ENCODE measurements around the gene PTPRCAP. TPM values are rescaled to one million over a fixed set of nuclear protein-coding genes. Genes with fewer than 3 reads are reported as not detected.

PTPRCAP gene
- total RNA-seq, 1 experiment from 2014 or later: 1.7 TPM

GRCh38 chr11:67397986-67398660 is 39.4 kb downstream of the PTPRCAP start:
- Histone ChIP-seq H3K4me1 (ENCODE audit: insufficient read depth, low read length) (peaks cover 2% of the 10 kb centered on the region; the same call in 1 of the 2 replicates), H3K14ac (ENCODE audit: insufficient read depth, low read length) (no peak overlapping the region), H2BK5ac (ENCODE audit: insufficient read length, low read length) (no peak overlapping the region), H2BK120ac (ENCODE audit: low read depth, low read length, poor library complexity, severe bottlenecking) (no peak overlapping the region), H3K79me1 (ENCODE audit: insufficient read depth, low read depth, low read length, poor library complexity, severe bottlenecking) (peaks cover 3% of the 10 kb centered on the region), H3K56ac (ENCODE audit: insufficient read length, low read depth, low read length) (no peak overlapping the region), H3K23ac (ENCODE audit: insufficient read length, low read depth, low read length) (no peak overlapping the region), H4K91ac (ENCODE audit: insufficient read length, low read depth, low read length) (no peak overlapping the region), H3K9ac (ENCODE audit: extremely low read depth, insufficient read length, low read length) (no peak overlapping the region), H3K27ac (ENCODE audit: insufficient read length, low read depth, low read length) (no peak overlapping the region), H2BK15ac (ENCODE audit: low read depth, low read length) (no peak overlapping the region), H2BK20ac (ENCODE audit: low read depth, low read length, poor library complexity, severe bottlenecking) (no peak overlapping the region), H2AFZ (ENCODE audit: low read length) (no peak overlapping the region), H3K4me2 (ENCODE audit: insufficient read depth, insufficient read length, low read length) (no peak overlapping the region), H2BK12ac (ENCODE audit: insufficient read length, low read depth, low read length) (no peak overlapping the region), H4K20me1 (ENCODE audit: control insufficient read depth, insufficient read depth, insufficient read length) (no peaks in the 10 kb centered on the region), H3K18ac (ENCODE audit: insufficient read length, low read depth, low read length) (no peak overlapping the region), H4K8ac (replicated peaks; ENCODE audit: insufficient read length, low read depth, low read length) (no peak overlapping the region), H3T11ph (ENCODE audit: low read length) (no peak overlapping the region), H2AK5ac (ENCODE audit: insufficient read length, low read length) (no peak overlapping the region), H3K9me3 (ENCODE audit: control insufficient read depth, low read depth, low read length) (no peaks in the 10 kb centered on the region), H3K23me2 (ENCODE audit: insufficient read length, low read depth, low read length, poor library complexity, severe bottlenecking) (peaks cover 5% of the 10 kb centered on the region), H3K4ac (ENCODE audit: low read depth, low read length) (no peak overlapping the region), H3K79me2 (ENCODE audit: insufficient read depth, low read length) (peaks cover 4% of the 10 kb centered on the region; the same call in 1 of the 2 replicates), H3K27me3 (ENCODE audit: insufficient read depth, low read length) (no peaks in the 10 kb centered on the region), H4K5ac (ENCODE audit: insufficient read length, low read depth, low read length) (no peak overlapping the region)
- H3K27me3 Mint-ChIP-seq (ENCODE audit: low read depth): no peaks in the 10 kb centered on the region
- DNase-seq: no peak
- H3K9me3 Mint-ChIP-seq: no peaks in the 10 kb centered on the region; a peak in 1 of 5 replicates
- WGBS (ENCODE audit: extremely low coverage, insufficient read length, low lambda C conversion rate): no CpG with 5 or more reads among the region's 24 CpGs
- H3K4me3 Mint-ChIP-seq: peak overlapping the region in 1 of 2 experiments; percentile 14; a peak in 2 of 5 replicates
- H3K4me1 Mint-ChIP-seq: peaks cover 16 to 18% of the 10 kb centered on the region in 2 experiments
- peaks cover 17 to 55% (median 51%) of the 10 kb centered on the region in 3 experiments for H3K36me3 Mint-ChIP-seq (ENCODE audit: insufficient read depth in 1 of 3, low read depth in 3 of 3)
- peak overlapping the region; percentile 55 to 87 (median 75); a peak in 3 of 7 replicates for H3K27ac Mint-ChIP-seq
- TF ChIP-seq, protein P1, sequence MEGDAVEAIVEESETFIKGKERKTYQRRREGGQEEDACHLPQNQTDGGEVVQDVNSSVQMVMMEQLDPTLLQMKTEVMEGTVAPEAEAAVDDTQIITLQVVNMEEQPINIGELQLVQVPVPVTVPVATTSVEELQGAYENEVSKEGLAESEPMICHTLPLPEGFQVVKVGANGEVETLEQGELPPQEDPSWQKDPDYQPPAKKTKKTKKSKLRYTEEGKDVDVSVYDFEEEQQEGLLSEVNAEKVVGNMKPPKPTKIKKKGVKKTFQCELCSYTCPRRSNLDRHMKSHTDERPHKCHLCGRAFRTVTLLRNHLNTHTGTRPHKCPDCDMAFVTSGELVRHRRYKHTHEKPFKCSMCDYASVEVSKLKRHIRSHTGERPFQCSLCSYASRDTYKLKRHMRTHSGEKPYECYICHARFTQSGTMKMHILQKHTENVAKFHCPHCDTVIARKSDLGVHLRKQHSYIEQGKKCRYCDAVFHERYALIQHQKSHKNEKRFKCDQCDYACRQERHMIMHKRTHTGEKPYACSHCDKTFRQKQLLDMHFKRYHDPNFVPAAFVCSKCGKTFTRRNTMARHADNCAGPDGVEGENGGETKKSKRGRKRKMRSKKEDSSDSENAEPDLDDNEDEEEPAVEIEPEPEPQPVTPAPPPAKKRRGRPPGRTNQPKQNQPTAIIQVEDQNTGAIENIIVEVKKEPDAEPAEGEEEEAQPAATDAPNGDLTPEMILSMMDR (conservative IDR thresholded peaks at IDR 0.05): no peak
